ENCODE measurements around the gene OR14A2.

DNA sequence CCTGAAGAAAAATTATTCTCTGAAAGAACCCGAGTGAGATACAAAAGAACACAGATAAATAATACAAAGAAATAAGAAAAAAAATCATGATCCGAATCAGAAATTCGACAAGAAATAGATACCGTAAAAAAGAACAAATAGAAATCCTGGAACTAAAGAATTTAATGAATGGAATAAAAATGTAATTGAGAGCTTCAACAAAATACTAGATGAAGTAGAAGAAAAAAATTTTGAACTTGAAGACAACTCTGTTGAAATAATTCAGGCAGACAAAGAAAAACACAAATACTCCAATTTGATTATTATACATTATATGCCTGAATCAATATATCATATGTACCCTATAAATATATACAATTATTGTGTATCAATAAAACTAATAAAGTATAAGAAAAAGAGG, 26.7 kb downstream of the OR14A2 start:
- no peak for TF ChIP-seq POLR2A (IDR thresholded peaks at IDR 0.05; ENCODE audit: low read length)
- no peak for TF ChIP-seq GATA1 (IDR thresholded peaks at IDR 0.05; ENCODE audit: low read depth, low read length)

All from erythroblast (primary cell).